ENCODE data around the gene CYP46A1. TPM values are rescaled to one million over a fixed set of nuclear protein-coding genes. Genes with fewer than 3 reads are reported as not detected.
A peak's percentile ranks its signal among the peaks of the same experiment; 100 is the strongest.

CYP46A1 gene
- total and polyA plus RNA-seq, 8 donors = 1.0 to 5.2 (median 1.8) TPM

DNA sequence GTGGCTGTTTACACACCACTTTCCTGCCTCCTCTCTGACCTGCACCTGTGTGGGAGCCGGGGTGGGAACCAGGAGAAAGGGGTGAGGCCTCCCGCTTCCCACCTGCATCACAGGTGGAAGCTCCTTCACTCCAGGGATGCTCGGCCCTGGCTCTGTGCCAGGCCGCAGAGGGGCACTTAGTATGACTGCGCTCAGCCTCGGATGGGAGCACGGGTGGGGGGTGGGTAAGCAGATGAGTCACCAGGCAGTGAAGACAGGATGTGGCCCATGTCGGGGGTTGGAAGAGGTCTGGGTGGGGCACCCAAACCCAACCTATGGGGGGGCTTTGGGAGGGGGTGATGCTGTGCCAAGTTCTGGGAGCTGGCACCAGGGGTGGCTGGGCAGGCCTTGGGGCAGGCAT lies 7.4 kb upstream of the CYP46A1 start:
- FAIRE-seq = no peak
- no peak for ATAC-seq
- no peak overlapping the region for H3K27ac ChIP-seq
- TF ChIP-seq, protein P1, sequence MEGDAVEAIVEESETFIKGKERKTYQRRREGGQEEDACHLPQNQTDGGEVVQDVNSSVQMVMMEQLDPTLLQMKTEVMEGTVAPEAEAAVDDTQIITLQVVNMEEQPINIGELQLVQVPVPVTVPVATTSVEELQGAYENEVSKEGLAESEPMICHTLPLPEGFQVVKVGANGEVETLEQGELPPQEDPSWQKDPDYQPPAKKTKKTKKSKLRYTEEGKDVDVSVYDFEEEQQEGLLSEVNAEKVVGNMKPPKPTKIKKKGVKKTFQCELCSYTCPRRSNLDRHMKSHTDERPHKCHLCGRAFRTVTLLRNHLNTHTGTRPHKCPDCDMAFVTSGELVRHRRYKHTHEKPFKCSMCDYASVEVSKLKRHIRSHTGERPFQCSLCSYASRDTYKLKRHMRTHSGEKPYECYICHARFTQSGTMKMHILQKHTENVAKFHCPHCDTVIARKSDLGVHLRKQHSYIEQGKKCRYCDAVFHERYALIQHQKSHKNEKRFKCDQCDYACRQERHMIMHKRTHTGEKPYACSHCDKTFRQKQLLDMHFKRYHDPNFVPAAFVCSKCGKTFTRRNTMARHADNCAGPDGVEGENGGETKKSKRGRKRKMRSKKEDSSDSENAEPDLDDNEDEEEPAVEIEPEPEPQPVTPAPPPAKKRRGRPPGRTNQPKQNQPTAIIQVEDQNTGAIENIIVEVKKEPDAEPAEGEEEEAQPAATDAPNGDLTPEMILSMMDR (IDR thresholded peaks at IDR 0.05) = no peak
- no peaks in the 10 kb centered on the region for H3K36me3 ChIP-seq
- no peaks in the 10 kb centered on the region for H3K27me3 ChIP-seq
- intact Hi-C loops (cut with DNase I) = loop anchor here in 1 of 3 donors (5.0 kb wide), 1 partner anchor 211 kb away; no protein-coding TSS in a partner anchor
- 64 to 68% methylated on average over 8 of the region's 8 CpGs for WGBS, 2 donors
- H3K4me3 ChIP-seq = no peak overlapping the region
- no peaks in the 10 kb centered on the region for H3K4me1 ChIP-seq
- DNase-seq = peak in 1 of 6 donors; percentile 52
- H3K9me3 ChIP-seq = no peaks in the 10 kb centered on the region

DNA sequence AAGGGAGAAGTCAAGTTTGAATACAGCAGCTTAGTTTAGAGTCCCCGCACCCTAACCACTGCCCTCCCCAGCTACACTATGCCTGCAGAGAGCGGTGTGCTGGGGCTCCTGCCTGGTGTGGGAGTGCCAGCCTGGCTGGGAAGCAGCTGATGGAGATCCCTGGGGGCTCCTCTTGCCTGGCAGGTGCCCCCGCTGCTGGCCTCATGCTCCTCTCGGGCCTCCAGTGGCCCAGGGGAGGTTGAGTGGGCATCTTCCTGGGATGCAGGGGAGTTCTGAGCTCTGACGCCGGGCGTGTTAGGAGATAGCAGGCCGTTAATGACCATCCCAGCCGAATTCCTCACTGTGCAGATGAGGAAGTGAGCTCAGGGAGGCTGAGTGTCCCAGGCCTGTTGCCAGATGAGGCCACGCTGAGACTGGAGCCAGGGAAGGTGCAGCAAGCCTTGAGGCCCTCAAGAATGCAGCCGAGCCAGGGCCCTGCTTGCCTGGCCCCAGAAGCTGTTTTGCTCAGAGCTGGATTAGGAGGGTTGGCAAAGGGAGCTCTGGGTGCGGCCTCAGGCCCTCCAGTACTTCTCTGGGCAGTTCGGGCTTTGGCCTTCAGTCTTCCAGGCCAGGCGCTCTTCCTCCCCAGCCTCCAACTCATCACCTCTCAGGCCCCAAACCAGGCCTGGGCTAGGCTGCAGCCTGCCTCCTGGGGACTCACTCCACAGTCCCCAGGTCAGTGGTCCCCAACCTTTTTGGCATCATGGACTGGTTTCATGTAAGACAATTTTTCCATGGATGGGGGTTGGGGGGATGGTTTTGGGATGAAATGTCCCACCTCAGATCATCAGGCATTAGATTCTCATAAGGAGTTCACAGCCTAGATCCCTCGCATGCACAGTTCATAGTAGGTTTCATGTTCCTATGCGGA lies 6.6 kb upstream of the CYP46A1 start:
- peak in 1 of 6 donors; percentile 35 for DNase-seq
- Histone ChIP-seq H3K9me3 (no peaks in the 10 kb centered on the region), H3K36me3 (no peaks in the 10 kb centered on the region), H3K27me3 (no peaks in the 10 kb centered on the region), H3K27ac (no peak overlapping the region), H3K4me3 (no peak overlapping the region), H3K4me1 (no peaks in the 10 kb centered on the region)
- TF ChIP-seq, protein P1 (IDR thresholded peaks at IDR 0.05) = no peak
- FAIRE-seq = no peak
- ATAC-seq = no peak
- WGBS, 2 donors = 88 to 94% methylated on average over 16 of the region's 16 CpGs
- intact Hi-C loops (cut with DNase I) = loop anchor here in 1 of 3 donors (5.0 kb wide), 1 partner anchor 210 kb away; no protein-coding TSS in a partner anchor

DNA sequence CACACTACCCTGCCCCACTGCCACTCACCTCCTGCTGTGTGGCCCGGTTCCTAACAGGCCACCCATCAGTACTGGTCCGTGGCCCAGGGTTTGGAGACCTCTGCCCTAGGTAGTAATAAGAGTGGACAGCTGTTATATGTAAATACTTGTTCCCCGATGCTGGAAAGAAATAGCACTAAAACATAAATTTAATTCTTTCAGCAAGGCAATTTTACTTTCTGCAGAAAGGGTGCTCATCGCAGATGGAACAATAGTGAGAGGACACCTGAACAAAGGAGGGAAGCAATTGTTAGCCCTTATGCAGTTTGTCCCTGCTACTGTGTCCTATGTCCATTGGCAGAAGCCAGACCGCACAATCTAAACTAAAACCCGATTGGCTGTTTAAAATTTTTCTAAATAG lies 5.9 kb upstream of the CYP46A1 start:
- Histone ChIP-seq H3K36me3 (no peaks in the 10 kb centered on the region), H3K27me3 (no peaks in the 10 kb centered on the region), H3K9me3 (no peaks in the 10 kb centered on the region), H3K4me3 (no peak overlapping the region), H3K4me1 (peaks cover 0 to 4% (median 4%) of the 10 kb centered on the region in 3 donors), H3K27ac (no peak overlapping the region)
- DNase-seq (peak in 1 of 6 donors; percentile 22), ATAC-seq (no peak), FAIRE-seq (no peak)
- TF ChIP-seq, protein P1 (IDR thresholded peaks at IDR 0.05) = no peak
- intact Hi-C loops (cut with DNase I) = loop anchor here in 1 of 3 donors (5.0 kb wide), 1 partner anchor 209 kb away; no protein-coding TSS in a partner anchor
- WGBS, 2 donors = 89 to 94% methylated on average over 6 of the region's 6 CpGs

DNA sequence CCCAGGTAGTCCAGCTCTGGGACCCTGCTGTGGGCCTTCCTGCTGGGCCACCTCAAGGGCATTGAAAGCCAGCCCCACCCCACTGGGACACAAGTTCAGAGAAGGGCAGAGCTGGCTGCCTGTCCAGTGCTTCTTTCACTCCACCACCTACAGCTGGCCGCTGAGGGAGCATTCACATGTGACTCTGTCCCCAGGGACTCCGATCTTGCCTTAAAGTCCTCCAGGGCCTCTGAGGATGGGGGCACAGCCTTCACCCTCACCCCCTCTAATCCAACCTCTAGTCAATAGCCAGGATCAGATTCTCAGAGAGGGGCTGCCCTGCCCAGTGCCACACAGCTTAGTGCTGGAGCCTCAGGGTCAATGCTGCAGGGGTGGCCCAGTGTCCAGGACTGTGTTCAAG lies 5.0 kb upstream of the CYP46A1 start:
- Histone ChIP-seq H3K4me1 (peaks cover 0 to 6% (median 4%) of the 10 kb centered on the region in 3 donors), H3K27me3 (no peaks in the 10 kb centered on the region), H3K9me3 (no peaks in the 10 kb centered on the region), H3K4me3 (no peak overlapping the region), H3K27ac (no peak overlapping the region), H3K36me3 (no peaks in the 10 kb centered on the region)
- no peak for ATAC-seq
- TF ChIP-seq, protein P1 (IDR thresholded peaks at IDR 0.05) = no peak
- DNase-seq = peak in 1 of 6 donors; percentile 25
- FAIRE-seq = no peak
- intact Hi-C loops (cut with DNase I) = loop anchor here in 1 of 3 donors (5.0 kb wide), 1 partner anchor 208 kb away; no protein-coding TSS in a partner anchor
- 77 to 78% methylated on average over 2 of the region's 2 CpGs for WGBS, 2 donors
